GM12872 (cell line): ENCODE data around the gene TBC1D10A.

Source experiments
- TF ChIP-seq, protein P1 (sequence below): IDR thresholded peaks from 3 replicates; pipeline ENCODE4 v1.5.1; 2011; ENCODE audit warnings: low read depth, mild to moderate bottlenecking, low read length, moderate library complexity; ENCODE audit not compliant: insufficient read depth

The TBC1D10A gene

DNA sequence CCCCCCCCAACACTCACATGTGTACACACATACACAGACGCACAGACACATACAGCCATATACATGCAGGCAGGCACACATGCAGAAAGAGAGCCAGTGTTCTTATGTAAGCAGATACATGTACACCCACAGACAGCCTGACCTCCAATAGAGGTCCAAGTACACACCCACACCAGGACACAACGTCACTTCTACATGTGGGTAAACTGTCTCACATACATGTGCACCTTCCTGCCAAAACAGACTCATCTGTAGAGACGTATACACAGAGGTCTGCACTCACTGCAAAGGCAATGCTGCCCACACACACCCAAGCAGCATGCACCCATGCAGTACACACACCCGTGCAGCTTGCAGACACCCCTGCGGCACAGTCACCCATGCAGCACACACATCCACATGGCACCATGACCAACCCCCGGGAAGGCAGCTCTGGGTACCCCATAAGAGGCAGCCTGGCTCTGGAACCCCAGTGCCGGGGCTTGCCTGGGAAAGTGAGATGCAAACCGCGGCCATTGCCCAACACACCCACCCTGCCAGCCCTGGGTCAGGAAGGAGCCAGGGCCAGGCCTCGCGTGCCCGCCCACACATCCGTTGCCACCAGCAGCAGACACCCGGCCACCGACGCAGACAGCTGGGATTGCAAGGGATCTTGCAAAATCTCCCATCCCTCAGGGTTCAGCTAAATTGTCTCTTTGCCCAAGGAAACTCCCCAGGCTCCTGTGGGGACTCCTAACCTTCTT, 47.5 kb downstream of the TBC1D10A start:
- TF ChIP-seq, protein P1, sequence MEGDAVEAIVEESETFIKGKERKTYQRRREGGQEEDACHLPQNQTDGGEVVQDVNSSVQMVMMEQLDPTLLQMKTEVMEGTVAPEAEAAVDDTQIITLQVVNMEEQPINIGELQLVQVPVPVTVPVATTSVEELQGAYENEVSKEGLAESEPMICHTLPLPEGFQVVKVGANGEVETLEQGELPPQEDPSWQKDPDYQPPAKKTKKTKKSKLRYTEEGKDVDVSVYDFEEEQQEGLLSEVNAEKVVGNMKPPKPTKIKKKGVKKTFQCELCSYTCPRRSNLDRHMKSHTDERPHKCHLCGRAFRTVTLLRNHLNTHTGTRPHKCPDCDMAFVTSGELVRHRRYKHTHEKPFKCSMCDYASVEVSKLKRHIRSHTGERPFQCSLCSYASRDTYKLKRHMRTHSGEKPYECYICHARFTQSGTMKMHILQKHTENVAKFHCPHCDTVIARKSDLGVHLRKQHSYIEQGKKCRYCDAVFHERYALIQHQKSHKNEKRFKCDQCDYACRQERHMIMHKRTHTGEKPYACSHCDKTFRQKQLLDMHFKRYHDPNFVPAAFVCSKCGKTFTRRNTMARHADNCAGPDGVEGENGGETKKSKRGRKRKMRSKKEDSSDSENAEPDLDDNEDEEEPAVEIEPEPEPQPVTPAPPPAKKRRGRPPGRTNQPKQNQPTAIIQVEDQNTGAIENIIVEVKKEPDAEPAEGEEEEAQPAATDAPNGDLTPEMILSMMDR = no peak

DNA sequence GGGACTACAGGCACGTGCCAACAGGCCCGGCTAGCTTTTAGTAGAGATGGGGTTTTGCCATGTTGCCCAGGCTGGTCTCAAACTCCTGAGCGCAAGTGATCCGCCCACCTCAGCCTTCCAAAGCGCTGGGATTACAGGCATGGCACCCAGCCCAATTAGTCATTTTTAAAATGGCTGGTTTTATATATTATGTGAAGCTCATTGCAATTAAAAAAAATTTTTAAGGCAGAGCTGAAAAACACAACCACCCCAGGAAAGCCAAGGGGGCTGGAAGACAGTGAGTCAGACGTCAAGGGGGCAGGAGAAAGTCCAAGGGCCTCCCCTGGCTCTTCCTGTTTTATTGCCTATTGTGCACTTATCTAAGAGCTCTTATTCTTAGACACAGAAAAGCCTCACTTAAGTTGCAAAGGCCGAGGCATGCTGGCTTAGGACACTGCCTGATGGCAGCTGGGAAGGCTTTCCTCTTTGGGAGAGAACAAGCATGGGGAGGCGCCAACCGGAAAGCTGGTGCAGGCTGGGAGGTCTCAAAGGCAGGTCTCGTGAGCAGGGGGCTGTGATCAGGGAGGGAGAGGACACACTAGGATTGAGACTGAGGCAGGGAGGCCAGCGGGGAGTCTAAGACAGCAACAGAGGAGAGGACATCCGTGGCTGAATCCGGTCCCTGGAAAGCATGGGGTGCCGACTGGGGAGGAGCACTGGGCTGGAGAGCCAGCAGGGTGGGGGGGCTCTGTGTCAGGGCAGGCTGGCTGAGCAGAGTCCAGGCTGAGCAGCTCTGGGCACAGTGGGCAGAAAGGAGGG, 49.0 kb downstream of the TBC1D10A start:
- TF ChIP-seq, protein P1 = no peak

GRCh38 chr22:30276039-30276438, 50.7 kb downstream of the TBC1D10A start:
- TF ChIP-seq, protein P1 = no peak

GRCh38 chr22:30275625-30276024, 51.1 kb downstream of the TBC1D10A start:
- TF ChIP-seq, protein P1 = no peak

GRCh38 chr22:30274437-30274812, 52.3 kb downstream of the TBC1D10A start:
- TF ChIP-seq, protein P1 = no peak

DNA sequence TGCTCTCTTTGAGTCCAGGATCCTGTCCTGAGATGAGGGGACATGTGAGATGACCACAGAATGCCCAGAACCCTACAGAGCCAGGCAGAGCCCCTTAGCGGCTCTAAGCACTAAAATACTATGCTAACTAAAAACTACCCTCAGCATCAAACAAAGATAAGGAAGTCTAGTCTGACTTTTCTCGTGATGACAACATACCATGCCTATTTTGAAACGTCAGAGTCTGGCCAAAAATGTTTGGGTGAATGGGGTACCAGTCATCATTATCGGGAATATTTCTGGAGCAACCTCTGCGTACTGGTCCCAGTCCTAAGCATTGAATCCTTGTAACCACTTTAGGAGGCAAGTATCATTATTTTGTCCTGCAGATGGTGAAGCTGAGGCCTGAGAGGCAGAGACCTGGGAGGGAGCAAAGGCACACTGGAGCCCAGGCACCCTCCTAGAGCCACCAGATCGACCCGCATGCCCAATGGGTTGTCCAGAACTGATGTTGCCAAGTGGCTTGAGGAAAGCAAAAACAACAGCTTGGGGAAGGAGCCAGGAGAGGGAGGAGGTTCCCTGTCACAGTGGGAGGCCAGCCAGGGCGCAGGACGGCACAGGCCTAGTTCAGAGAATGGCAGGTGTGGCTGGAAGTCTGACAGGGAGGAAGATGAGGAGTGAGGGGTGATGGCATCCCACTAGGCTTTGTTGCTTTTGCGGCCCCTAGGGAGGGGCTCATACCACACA, 52.9 kb downstream of the TBC1D10A start:
- TF ChIP-seq, protein P1 = no peak

DNA sequence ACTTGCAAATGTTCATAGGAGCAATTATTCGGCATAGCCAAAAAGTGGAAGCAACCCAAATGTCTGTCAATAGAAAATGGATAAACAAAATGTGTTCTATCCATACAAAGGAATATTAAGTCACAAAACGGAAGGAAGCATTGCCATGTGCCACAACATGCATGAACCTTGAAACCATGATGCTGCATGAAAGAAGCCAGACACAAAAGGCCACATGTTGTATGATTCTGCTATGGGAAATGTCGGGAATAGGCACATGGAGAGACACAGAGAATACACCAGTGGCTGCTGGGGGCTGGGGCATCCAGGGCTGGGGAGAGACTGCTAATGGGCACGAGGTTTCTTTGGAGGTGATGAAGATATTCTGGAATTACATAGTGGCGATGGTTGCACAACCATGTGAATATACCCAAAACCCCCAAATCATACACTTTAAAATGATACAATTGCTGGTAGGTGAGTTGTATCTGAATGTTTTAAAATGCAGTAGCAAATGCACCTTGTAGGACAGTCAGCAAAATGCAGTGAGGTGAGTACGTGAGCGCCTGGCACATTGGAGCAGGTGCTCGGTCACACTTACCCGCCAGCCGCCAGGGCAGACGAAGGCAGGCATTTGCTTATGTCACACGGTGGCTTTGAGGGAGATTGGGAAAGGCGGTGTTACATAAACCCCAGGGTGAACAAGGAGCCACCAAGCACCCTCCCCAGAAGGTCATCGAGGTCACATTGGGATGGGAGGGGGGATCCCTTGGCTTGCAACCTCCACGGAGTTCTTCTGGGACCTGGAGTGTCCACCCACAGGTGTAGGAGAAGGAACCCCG, 53.8 kb downstream of the TBC1D10A start:
- TF ChIP-seq, protein P1 = no peak
